ENCODE data around the gene COTL1.

The COTL1 gene

GRCh38 chr16:84594725-84595038 lies 23.2 kb downstream of the COTL1 start:
- no peak for DNase-seq

DNA sequence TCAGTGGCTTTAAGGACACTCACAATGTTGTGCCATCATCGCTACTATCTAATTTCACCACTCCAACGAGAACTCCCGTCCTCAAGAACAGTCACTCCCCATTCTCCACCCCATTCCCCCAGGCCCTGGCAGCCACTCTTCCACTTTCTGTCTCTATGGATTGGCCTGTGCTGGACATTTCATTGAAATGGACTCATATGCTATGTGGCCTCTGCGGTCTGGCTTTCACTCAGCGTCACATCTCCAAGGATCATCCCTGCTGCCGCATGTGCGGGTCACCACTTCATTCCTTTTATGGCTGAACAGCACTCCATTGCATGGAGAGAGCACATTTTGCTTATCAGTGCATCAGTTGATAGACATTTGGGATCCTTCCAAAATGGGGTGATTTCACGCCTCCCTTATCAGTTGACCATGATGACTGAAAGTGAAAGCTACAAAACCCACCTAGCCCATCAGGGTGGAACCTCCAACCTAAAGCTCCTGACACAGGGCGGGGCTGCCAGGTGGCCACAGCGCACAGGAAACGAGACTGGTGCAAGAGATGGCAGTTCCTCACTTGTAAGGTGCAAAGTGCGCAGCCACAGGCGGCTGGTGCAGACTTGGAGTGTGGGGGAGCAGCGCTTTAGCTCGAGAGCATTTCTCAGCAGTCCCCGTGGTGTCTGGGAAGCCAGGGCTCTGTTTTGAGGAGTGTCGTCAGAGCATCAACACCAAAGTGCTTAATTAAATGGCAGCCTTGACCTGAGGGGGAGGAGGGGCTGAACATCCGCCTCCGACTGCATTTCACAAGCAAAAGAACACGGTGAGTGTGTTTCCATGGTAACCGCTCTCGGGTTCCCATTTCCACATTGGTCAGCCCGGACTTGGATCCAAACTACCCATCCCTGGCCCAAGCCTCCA lies 23.8 kb downstream of the COTL1 start:
- no peak for DNase-seq

- no peak for DNase-seq
Measured at GRCh38 chr16:84592718-84593117, 25.2 kb downstream of the COTL1 start.

DNA sequence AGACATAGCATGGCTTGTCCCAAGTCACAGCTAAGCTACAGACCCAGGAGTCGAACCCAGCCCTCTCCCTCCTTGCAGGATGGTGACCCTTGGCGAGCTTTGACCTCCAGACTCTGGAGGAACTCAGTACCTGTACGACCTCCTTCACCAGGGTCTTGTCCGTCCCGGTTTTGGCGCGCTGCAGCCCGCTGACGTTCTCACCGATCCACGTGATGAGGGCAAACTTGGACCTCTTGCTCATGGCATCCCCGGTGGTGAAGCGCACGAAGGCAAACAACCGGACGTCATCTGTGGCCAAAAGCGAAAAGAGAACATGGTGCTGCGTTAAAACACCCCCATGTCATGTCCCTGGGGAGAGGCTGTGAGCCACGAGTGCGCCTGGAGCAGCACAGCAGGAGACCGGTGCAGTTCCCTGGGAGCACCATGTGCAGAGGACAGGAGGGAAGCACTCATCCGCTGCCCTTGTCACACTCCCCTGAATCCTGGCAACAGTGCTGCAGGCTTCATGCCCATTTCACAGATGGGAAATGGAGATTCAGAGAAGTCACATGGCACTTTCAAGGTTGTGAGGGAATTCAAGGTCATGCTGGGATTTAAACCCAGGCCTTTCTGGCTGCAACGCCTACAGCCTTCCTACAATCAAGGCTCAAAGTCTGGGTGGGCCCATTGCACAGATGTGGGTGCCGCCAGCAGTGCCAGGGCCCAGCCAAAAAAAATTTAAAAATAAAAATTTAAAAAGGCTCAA lies 27.7 kb downstream of the COTL1 start:
- no peak for DNase-seq

- DNase-seq: no peak
Measured at GRCh38 chr16:84588991-84589390, 28.9 kb downstream of the COTL1 start.

GRCh38 chr16:84585886-84586285 lies 32.0 kb downstream of the COTL1 start:
- no peak for DNase-seq

- no peak for DNase-seq
Measured at GRCh38 chr16:84585467-84585866, 32.4 kb downstream of the COTL1 start.

GRCh38 chr16:84584678-84585077 lies 33.2 kb downstream of the COTL1 start:
- no peak for DNase-seq

DNA sequence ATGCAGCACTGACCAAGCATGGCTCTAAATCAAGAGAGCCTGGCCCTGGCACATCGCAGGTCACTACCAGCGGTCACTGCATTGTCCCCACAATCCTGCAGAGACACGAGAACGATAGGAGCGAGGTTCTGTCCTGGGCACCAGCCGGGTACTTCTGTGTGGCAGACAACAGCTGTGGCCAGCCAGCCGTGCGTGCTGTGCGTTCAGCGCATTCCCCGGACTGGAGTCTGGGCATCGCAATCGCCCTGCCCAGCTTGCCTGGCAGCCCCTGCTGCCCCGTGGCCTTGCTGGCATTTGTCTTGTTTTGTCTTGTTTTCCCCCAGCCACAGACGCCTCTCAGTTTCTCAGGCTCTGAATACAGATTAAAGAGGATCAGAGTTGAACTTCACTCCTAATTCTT lies 33.9 kb downstream of the COTL1 start:
- no peak for DNase-seq

- DNase-seq: no peak
Measured at GRCh38 chr16:84582958-84583516, 34.8 kb downstream of the COTL1 start.

- no peak for DNase-seq
Measured at GRCh38 chr16:84581158-84581557, 36.7 kb downstream of the COTL1 start.

GRCh38 chr16:84579936-84580335 lies 37.9 kb downstream of the COTL1 start:
- no peak for DNase-seq

- DNase-seq: no peak
Measured at GRCh38 chr16:84578538-84579126, 39.2 kb downstream of the COTL1 start.

GRCh38 chr16:84577034-84577803 lies 40.7 kb downstream of the COTL1 start:
- no peak for DNase-seq

DNA sequence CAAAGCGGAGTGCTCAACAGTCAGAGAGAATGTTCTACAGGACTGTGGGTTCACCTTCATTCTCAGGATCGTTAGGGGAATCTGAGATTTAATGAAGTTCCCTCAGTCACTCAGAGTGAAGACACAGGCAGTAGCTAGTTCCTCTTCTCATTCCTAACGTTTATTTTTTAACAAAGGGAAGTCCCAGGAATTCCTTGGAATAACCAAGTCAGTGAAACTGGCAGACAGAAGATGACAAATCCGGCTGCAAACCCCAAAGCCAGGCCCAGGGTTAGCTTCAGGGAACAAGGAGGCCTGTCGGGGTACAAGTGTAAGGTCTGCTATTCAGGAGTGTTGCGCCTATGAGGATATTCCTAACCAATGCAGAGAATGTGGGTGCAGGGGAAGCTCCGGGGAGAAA lies 42.0 kb downstream of the COTL1 start:
- no peak for DNase-seq

GRCh38 chr16:84574191-84574590 lies 43.7 kb downstream of the COTL1 start:
- peak; percentile 4 for DNase-seq

- DNase-seq: no peak
Measured at GRCh38 chr16:84572096-84572495, 45.8 kb downstream of the COTL1 start.

- DNase-seq: no peak
Measured at GRCh38 chr16:84571506-84571905, 46.4 kb downstream of the COTL1 start.

- DNase-seq: peak; percentile 48
Measured at GRCh38 chr16:84570739-84571403, 47.0 kb downstream of the COTL1 start.

- DNase-seq: no peak
Measured at GRCh38 chr16:84569382-84569987, 48.4 kb downstream of the COTL1 start.

DNA sequence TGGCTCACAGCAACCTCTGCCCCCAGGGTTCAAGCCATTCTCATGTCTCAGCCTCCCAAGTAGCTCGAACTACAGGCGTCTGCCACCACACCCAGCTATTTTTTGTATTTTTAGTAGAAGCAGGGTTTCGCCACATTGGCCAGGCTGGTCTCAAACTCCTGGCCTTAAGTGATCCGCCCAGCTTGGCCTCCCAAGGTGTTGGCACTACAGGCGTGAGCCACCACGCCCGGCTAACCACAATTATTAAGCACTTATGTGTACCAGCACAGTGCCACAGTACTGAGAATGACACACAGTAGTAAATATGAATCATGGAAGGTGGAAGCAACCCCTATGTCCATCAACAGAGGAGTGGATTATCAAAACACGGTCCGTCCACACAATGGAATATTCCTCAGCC lies 49.8 kb downstream of the COTL1 start:
- no peak for DNase-seq

Measured in NCI-H1694 treated with DMSO at 0.1 percent for 48 hours (cell line).